NCI-H2196 treated with DMSO at 0.1 percent for 48 hours (cell line): ENCODE data around the gene GATB.

Experiments used
- DNase-seq: peaks from one replicate; lab custom pipeline; 2025; ENCODE audit not compliant: unreplicated experiment; lab: John Stamatoyannopoulos, UW

Gene GATB

GRCh38 chr4:151657896-151658295 is 102.9 kb downstream of the GATB start:
- no peak for DNase-seq

DNA sequence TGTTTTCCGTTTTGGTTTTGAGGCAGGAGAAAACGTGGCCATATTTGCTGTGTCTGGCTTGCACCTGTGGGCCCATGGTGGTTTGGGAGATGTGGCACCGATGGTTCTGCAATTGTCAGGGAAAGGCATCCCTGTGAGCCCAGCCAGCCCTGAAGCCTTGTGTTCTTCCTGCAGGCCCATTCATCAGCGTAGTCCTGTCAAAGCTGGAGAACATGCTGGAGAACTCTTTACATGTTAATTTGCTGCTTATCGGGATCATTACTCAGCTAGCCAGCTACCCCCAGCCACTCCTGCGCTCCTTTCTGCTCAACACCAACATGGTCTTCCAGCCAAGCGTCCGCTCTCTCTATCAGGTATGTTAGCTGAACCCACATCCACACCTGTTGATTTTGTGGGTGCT is 104.7 kb downstream of the GATB start:
- no peak for DNase-seq

GRCh38 chr4:151653548-151653918 is 107.3 kb downstream of the GATB start:
- no peak for DNase-seq

- DNase-seq, result no peak
Observed at GRCh38 chr4:151652841-151653547, 107.8 kb downstream of the GATB start.

DNA sequence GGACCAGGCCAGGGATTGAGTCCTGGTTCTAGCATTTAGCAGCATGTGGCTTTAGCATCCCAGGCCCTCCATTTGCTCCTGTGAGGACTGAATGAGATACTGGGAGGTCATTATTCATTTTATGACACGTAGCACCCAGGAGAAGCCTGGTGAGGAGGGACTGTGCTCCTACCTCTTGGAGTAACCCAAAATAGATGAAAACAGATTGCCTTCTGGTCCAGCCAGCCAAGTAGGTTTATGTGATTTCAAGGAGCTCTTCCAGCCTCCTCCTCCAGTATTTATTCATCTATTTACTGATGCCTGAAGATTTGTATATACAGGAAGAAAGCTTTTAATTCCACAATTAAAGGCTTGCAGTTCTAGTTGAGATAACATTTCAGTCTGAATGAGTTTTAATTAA is 109.3 kb downstream of the GATB start:
- no peak for DNase-seq

DNA sequence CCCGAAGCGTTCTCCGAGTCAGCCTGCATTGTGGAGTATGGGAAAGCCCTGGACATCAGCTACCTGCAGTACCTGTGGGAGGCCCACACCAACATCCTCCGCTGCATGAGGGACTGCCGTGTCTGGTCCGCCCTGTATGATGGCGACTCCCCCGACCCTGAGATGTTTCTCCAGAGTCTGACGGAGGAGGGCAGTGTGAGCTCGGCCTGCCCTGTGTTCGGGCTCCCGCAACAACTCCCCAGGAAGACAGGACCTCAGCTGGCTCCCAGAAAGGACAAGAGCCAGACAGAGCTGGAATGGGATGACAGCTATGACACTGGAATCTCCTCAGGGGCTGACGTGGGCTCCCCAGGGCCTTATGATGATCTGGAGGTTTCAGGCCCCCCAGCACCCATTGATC is 111.3 kb downstream of the GATB start:
- no peak for DNase-seq

DNA sequence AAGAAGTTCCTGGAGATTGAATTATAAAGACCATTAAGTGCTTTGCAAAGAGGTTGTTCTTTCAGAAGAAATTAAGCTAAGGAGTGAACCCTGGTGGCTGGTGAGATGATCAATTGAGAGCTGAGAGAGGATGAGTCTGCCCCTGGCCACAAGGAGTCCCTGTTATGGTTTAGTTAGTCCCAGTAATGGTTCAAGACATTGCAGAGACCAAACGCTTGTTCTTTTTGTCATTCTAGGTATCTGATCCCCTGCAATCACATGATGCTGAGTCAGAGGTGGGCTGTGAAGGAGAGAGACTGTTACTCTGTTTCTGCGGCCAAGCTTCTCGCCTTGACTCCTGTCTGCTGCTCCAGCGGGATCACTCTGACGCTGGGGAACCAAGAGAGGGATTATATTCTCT is 114.5 kb downstream of the GATB start:
- DNase-seq, result no peak

- no peak for DNase-seq
Observed at GRCh38 chr4:151644622-151645021, 116.2 kb downstream of the GATB start.

- no peak for DNase-seq
Observed at GRCh38 chr4:151643564-151643963, 117.2 kb downstream of the GATB start.

- DNase-seq, result no peak
Observed at GRCh38 chr4:151641983-151642382, 118.8 kb downstream of the GATB start.

- no peak for DNase-seq
Observed at GRCh38 chr4:151641167-151641566, 119.6 kb downstream of the GATB start.

DNA sequence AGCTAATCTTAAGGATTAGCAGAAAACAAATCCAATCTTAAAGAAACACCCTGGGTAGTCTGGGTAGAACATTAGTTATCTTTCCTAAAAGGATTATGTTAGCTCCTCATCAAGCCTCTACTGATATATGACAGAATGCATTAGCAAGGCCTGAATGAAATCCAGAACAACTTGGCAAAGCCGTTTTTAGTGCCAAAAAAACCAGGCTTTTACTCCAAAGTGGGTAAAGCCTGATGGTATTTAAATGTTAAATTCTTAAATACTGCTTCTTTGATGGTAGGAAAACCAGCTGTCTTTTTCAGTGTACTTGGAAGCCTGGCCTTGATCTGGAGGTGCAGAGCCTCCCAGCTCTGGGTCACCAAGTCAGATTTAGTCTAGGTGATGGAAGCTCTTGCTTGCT is 120.4 kb downstream of the GATB start:
- no peak for DNase-seq

DNA sequence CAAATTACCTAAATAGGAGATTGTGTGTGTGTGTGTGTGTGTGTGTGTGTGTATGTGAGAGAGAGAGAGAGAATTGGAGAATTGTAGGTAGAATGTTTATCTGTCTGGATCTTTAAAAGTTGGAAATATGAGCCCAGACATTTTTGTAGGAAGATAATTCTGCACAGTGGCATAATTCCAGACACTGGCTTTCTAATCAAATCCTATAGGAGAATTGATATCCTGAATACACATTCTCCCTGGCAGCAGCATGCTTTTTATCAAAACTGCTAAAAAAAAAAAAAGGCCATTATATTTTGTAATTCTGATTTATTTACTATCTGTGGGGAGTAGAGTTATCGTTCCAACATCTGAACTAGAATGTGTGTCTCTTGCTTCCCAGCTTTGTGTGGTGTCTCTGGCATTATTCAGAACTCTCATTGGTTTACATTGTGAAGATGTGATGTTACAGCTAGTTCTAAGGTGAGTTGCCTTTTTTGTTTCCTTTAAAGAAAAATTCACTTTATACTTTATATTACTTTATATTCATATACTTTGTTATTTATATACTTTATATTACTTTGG is 122.4 kb downstream of the GATB start:
- DNase-seq, result no peak

DNA sequence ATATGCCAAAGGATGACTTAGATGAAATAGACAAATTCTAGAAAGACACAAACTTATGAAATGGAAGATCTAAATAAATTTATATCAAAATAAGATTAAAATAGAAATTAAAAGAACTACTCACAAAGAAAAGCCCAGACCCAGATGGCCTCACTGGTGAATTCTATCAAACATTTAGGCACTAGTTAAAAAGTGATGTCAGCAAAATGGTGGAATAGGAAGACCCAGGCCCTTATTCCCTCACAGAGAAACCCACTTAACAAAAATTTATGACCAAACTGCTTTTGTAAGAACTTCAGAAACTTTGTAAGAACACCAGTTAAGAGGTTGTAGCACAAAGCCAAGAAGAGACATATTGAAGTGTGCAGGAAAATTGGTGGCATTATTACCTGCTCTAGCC is 129.5 kb downstream of the GATB start:
- no peak for DNase-seq

GRCh38 chr4:151629097-151629783 is 131.6 kb downstream of the GATB start:
- DNase-seq, result no peak

GRCh38 chr4:151628001-151628608 is 132.7 kb downstream of the GATB start:
- no peak for DNase-seq

DNA sequence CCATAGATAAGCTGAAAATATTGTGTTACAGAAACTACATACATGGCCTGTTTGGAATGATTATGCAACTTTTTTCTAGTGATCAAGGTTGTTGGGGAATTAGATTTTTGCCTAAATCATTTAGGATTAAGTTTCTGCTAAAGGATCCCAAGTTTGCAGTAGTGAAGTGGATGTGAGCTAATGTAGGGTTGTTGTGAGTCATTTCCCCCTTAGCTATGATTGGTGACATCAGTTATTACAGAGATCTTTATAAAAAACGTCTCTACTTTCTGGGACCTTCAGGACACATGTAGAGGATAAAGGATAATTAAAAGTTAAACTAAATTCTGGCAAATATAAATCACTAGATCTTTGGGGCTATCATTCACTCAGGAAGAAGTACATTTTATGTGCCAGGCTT is 133.3 kb downstream of the GATB start:
- no peak for DNase-seq

DNA sequence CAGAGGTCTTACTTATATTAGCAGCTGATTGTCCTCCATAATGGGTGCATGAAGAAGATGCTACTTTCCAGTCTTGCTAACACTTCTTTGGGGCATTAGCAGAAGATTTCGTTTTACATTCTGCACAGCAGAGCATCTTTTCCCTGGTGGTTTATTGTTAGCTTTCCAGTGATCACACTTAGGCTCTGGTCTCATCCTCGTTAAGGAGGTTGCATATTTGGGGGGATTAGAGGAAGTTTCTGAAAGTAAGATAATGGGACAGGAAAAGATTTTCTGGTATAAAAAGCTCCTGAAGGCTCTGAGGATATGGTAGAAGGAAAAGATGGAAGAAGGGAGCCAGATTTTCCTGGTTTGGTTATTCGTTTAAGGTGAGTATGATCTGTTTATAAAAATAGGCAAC is 134.1 kb downstream of the GATB start:
- DNase-seq, result no peak

DNA sequence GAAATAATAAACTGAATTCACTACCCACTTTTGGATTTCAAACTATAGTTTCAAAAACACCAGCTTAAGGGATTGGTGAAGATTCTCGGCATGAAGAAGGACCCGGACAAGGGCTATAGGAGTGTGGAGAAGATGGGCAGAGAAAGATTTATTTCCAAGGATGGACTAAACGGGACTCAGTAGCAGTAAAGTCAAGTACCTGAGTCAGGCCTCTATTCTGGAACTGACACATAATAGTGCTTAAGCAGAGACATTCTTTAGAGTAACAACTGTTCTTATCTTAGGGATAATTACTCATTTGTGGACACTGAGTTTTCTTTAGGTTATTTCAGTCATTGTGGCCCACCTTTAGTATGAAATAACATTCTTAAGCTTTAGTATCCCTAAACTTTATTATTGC is 134.6 kb downstream of the GATB start:
- no peak for DNase-seq

DNA sequence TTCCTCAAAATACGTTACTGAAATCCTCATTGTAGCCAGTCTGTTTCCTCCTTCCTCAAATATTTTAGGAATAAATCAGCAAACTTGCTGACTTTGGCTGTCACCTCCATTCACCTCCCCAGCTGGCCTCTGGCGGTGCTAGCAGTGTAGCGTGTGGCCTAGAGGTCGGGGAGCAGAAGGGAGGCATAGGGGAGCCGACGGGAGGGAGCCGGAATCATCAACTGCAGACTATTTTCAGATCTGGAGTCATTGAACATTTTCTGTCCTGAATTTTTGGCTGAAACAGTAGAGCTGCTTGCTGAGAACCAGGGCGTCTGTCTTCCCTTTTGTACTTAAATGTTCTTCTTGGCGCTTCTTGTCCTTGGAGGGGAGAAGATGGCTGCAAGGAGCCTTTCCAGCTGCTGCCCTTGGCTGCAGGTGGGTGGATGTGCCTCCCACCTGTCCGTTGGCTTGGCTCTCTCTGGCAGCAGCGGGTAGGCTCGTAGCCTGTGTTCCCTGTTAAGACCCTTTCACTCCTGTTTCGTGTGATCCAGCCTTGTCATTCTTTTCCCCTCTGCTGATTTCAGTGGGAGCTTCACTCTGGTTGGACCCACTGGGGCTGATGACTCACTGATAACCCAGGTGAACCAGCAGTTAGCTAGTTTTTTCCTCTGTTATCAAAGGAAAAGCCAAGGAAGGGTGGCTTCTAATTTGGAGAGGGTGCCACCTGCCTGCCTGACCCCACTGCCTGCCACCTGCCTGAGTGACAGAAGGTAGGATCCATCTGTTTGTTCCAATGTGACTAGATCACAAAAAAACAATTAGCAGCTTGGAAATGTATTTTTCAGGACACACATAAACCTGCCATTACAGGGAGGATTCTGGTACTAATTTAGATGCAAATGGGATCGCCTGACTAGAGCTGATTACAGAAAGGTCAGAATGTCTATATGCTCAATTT is 135.9 kb downstream of the GATB start:
- DNase-seq, result no peak
